Body of pancreas (tissue), 4 donors: Measurements from ENCODE around the gene CPN1. TPM values are rescaled to one million over a fixed set of nuclear protein-coding genes. Genes with fewer than 3 reads are reported as not detected.

Source experiments
- ATAC-seq: fragments of 150-250 bp; one replicate; pipeline ENCODE4 v1.9.1; 2016
- DNase-seq, 4 donors: peaks; one replicate each; pipeline ENCODE4 v3.0.0-alpha.2; 2019
- H3K27ac ChIP-seq, 4 donors: fragments of 200-600 bp; sonication (generic); 1 replicate in 3 of 4; 2 replicates in 1 of 4; pipeline versions ENCODE4 v1.5.1 to v1.6.1; 2016 to 2019; ENCODE audit warnings: mild to moderate bottlenecking in 1 of 4, mixed read lengths in 1 of 4, moderate library complexity in 1 of 4
- H3K27me3 ChIP-seq, 2 donors: fragments of 200-600 bp; sonication (generic); one replicate each; pipeline ENCODE4 v1.6.0; 2016; ENCODE audit warnings: mild to moderate bottlenecking in 1 of 2
- H3K36me3 ChIP-seq, 2 donors: fragments of 200-600 bp; sonication (generic); replicated peaks in 1 of 2; 2 replicates each; pipeline ENCODE4 v1.5.1; 2016; ENCODE audit warnings: low read depth in 2 of 2; ENCODE audit not compliant: insufficient read depth in 1 of 2
- H3K4me1 ChIP-seq: fragments of 200-600 bp; sonication (generic); one replicate; pipeline ENCODE4 v1.6.0; 2016
- H3K4me3 ChIP-seq, 2 donors: fragments of 200-600 bp; sonication (generic); 1 replicate in 1 of 2; 2 replicates in 1 of 2; pipeline ENCODE4 v1.5.1; 2016 to 2019
- H3K9me3 ChIP-seq, 3 donors: fragments of 200-600 bp; sonication (generic); 1 replicate in 2 of 3; 2 replicates in 1 of 3; pipeline ENCODE4 v1.5.1; 2016
- CTCF ChIP-seq, 7 experiments: fragments of 450-650 bp in 4 of 7; fragments of 200-600 bp in 3 of 7; sonication (generic) in 3 of 7; IDR thresholded peaks; one replicate each; pipeline ENCODE4 v1.5.1; 2016 to 2019; ENCODE audit warnings: antibody characterized with exemption in 7 of 7
- POLR2A ChIP-seq, 3 donors: fragments of 450-650 bp; IDR thresholded peaks; one replicate each; pipeline ENCODE4 v1.6.1; 2016; ENCODE audit warnings: antibody characterized with exemption in 3 of 3, mild to moderate bottlenecking in 2 of 3
- WGBS, 2 donors: methylation state at CpG; one replicate each; pipeline ENCODE4 v1.1.5; 2017; 5-methylcytosine and 5-hydroxymethylcytosine counted together
- intact Hi-C: fragments of 100-400 bp; cut with DNase I; formaldehyde crosslinking; loops from one replicate; pipeline ENCODE4 v1.15.1; 2023
- total RNA-seq, 2 donors: library from RNA; depleted of rRNA; stranded (reverse); fragments of >200 nt; gene quantifications; one replicate each; pipeline ENCODE4 v1.1.0, GENCODE V29; 2016

CPN1 gene
- total RNA-seq, 2 donors from 2014 or later: not detected

- Histone ChIP-seq H3K4me3 (no peak overlapping the region), H3K36me3 (no peaks in the 10 kb centered on the region), H3K4me1 (no peaks in the 10 kb centered on the region), H3K9me3 (no peaks in the 10 kb centered on the region), H3K27me3 (no peaks in the 10 kb centered on the region), H3K27ac (no peak overlapping the region)
- intact Hi-C loops: no loop called here
- DNase-seq (no peak), ATAC-seq (no peak)
- TF ChIP-seq POLR2A (IDR thresholded peaks at IDR 0.05): no peak
- TF ChIP-seq CTCF (IDR thresholded peaks at IDR 0.05): no peak
- WGBS, 2 donors: 85% methylated on average over 13 of the region's 13 CpGs
Observed at GRCh38 chr10:100114460-100114859, 32.8 kb upstream of the CPN1 start.

- Histone ChIP-seq H3K4me1 (no peaks in the 10 kb centered on the region), H3K9me3 (no peaks in the 10 kb centered on the region), H3K36me3 (no peaks in the 10 kb centered on the region), H3K27ac (no peak overlapping the region), H3K4me3 (no peak overlapping the region), H3K27me3 (no peaks in the 10 kb centered on the region)
- intact Hi-C loops: no loop called here
- TF ChIP-seq CTCF (IDR thresholded peaks at IDR 0.05) (no peak), POLR2A (IDR thresholded peaks at IDR 0.05) (no peak)
- 37 to 38% methylated on average over 3 of the region's 3 CpGs for WGBS, 2 donors
- DNase-seq (no peak), ATAC-seq (no peak)
Observed at GRCh38 chr10:100109670-100110069, 28.0 kb upstream of the CPN1 start.

GRCh38 chr10:100106865-100107264 is 25.2 kb upstream of the CPN1 start:
- intact Hi-C loops: no loop called here
- 78 to 80% methylated on average over 11 of the region's 11 CpGs for WGBS, 2 donors

GRCh38 chr10:100104300-100104699 is 22.6 kb upstream of the CPN1 start:
- intact Hi-C loops: no loop called here
- ATAC-seq (no peak), DNase-seq (no peak)
- H3K4me1 ChIP-seq: no peaks in the 10 kb centered on the region
- no peak for TF ChIP-seq CTCF (IDR thresholded peaks at IDR 0.05)
- TF ChIP-seq POLR2A (IDR thresholded peaks at IDR 0.05): no peak
- no peaks in the 10 kb centered on the region for H3K27me3 ChIP-seq
- H3K36me3 ChIP-seq: no peaks in the 10 kb centered on the region
- H3K27ac ChIP-seq: no peak overlapping the region
- no peak overlapping the region for H3K4me3 ChIP-seq
- H3K9me3 ChIP-seq: no peaks in the 10 kb centered on the region
- 82 to 83% methylated on average over 5 of the region's 5 CpGs for WGBS, 2 donors

More at GRCh38 chr10:100106865-100107264, 25.2 kb upstream of the CPN1 start:
- DNase-seq (no peak), ATAC-seq (no peak)
- H3K4me3 ChIP-seq: no peak overlapping the region
- H3K4me1 ChIP-seq: no peaks in the 10 kb centered on the region
- H3K27ac ChIP-seq: no peak overlapping the region
- no peaks in the 10 kb centered on the region for H3K27me3 ChIP-seq
- H3K9me3 ChIP-seq: no peaks in the 10 kb centered on the region
- H3K36me3 ChIP-seq: no peaks in the 10 kb centered on the region
- TF ChIP-seq POLR2A (IDR thresholded peaks at IDR 0.05) (no peak), CTCF (IDR thresholded peaks at IDR 0.05) (no peak)

GRCh38 chr10:100103581-100103980 is 21.9 kb upstream of the CPN1 start:
- no peak overlapping the region for H3K27ac ChIP-seq
- H3K4me3 ChIP-seq: no peak overlapping the region
- no peaks in the 10 kb centered on the region for H3K9me3 ChIP-seq
- intact Hi-C loops: no loop called here
- TF ChIP-seq CTCF (IDR thresholded peaks at IDR 0.05) (no peak), POLR2A (IDR thresholded peaks at IDR 0.05) (no peak)
- DNase-seq (no peak), ATAC-seq (no peak)
- WGBS, 2 donors: 78 to 84% methylated on average over 5 of the region's 5 CpGs
- H3K4me1 ChIP-seq: no peaks in the 10 kb centered on the region
- no peaks in the 10 kb centered on the region for H3K36me3 ChIP-seq
- no peaks in the 10 kb centered on the region for H3K27me3 ChIP-seq
